COLO829 (cell line): Measurements from ENCODE around the gene GNAT1.
"Not testable (repeated sequence)": the region's sequence is repeated elsewhere in the genome, so short reads cannot be mapped to it uniquely, and the experiment has no call there.

Experiments used
- DNase-seq: peaks from one replicate; pipeline ENCODE4 v3.0.0; 2012; ENCODE audit warnings: low spot score

Gene GNAT1

GRCh38 chr3:50242851-50243542 lies 51.6 kb downstream of the GNAT1 start:
- DNase-seq = no peak

- DNase-seq = no peak
Observed at GRCh38 chr3:50243543-50243895, 52.1 kb downstream of the GNAT1 start.

DNA sequence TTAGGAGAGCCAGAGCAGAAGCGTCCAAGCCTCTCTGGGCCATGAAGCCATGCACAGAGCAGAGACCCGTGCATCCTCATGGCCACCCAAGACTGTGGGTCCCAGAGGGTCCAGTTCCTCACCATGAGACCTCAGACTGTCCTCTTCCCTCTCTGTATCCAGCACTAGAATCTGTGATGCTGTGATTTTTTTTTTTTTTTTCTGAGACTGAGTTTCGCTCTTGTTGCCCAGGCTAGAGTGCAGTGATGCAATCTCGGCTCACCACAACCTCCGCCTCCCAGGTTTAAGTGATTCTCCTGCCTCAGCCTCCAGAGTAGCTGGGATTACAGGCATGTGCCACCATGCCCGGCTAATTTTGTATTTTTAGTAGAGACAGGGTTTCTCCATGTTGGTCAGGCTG lies 53.4 kb downstream of the GNAT1 start:
- DNase-seq = not testable (repeated sequence)

DNA sequence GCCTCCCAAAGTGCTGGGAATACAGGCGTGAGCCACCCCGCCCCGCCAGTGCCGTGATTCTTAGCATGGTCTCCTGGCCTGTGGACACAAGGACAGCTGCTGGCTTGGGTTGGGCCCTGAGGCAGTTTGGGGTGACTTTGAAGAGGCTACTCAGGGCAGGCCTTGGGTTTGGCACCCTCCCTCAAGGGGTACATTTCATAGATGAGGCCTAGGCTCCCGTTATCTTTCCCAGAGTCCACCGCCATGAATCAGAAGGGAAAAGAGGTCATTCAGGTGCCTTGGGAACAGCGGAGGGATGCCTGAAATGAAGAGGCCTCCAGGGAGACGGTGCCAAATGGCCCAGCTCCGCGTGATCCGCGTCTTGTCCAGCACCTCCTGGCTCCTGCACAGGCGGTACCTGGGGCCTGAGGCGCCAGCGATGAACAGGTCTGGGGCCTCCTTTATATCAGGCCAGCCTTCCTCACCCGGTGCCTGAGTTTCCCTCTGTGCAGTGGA lies 53.9 kb downstream of the GNAT1 start:
- no peak for DNase-seq

DNA sequence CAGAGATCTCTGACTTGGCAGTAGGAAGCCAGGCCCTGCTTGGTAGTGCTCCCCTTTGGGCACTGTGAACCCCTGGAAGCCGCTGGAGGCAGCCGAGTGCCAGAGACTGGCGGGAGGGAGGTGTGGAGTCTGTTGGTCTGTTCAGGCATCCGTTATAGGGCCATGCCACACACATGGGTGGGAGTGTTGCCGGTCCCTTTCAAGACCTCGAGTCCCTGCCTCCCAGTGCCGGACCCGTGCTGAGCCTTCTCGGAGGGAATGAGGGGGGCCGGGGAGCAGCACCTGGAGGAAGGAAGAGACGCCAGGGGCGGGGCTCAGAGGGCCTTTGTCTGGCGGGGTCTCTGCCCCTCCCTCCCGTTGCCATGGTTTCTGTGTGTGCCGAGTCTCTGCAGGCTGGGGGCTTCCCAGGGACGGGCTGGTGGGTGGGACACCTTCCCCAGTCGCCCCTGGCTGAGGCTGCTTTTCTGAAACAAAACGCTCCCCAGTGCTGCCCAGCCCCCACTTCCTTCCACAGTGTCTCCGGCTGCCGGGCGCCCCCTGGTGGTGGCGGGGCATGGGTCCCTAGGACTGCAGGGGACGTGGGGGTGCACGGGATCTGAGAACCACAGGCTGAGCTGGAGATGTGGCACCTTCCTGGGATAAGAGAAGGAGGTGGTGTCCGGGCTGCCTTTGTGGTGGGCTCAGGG lies 54.6 kb downstream of the GNAT1 start:
- peak; percentile 77 for DNase-seq

DNA sequence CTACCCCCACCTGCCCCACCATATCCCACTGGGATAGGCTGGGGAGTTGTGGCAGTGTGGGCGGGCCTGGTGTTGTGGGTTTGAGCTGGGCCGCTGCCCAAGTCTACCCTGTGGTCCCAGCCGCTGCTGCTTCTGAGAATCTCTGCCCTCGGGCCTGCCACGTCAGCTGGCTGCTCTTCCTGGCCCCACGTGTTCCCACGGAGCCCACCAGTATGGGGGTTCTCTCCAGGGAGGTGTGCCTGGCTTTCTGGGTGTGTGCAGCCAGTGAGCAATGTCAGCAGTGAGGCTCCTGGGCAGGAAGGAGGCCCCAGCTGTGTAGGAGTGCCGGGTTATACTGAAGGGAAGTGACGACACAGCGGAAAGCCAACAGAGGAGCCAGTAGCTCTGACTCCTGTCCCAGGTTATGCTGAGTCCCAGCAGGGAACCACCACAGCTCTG lies 55.1 kb downstream of the GNAT1 start:
- DNase-seq = peak; percentile 74
